Activated T-cell treated with anti-CD3 and anti-CD28 coated beads for 48 hours (primary cell): ENCODE results near the gene ABHD2.

ENCODE experiments used
- DNase-seq: peaks from one replicate; pipeline ENCODE4 v3.0.0-alpha.2; 2020; ENCODE audit warnings: low read depth

Gene ABHD2

GRCh38 chr15:89195836-89196235 lies 107.6 kb downstream of the ABHD2 start:
- no peak for DNase-seq

- no peak for DNase-seq
Observed at GRCh38 chr15:89196241-89196640, 108.0 kb downstream of the ABHD2 start.

GRCh38 chr15:89196994-89197393 lies 108.7 kb downstream of the ABHD2 start:
- DNase-seq, result peak; percentile 63

GRCh38 chr15:89197503-89197971 lies 109.3 kb downstream of the ABHD2 start:
- DNase-seq, result peak; percentile 26

GRCh38 chr15:89198196-89198595 lies 109.9 kb downstream of the ABHD2 start:
- DNase-seq, result no peak

- DNase-seq, result no peak
Observed at GRCh38 chr15:89198934-89199333, 110.7 kb downstream of the ABHD2 start.

- no peak for DNase-seq
Observed at GRCh38 chr15:89199746-89200145, 111.5 kb downstream of the ABHD2 start.

- no peak for DNase-seq
Observed at GRCh38 chr15:89200182-89200581, 111.9 kb downstream of the ABHD2 start.

- DNase-seq, result no peak
Observed at GRCh38 chr15:89201465-89202005, 113.3 kb downstream of the ABHD2 start.

- no peak for DNase-seq
Observed at GRCh38 chr15:89203705-89204273, 115.5 kb downstream of the ABHD2 start.

GRCh38 chr15:89205991-89206585 lies 117.8 kb downstream of the ABHD2 start:
- no peak for DNase-seq

GRCh38 chr15:89206908-89207331 lies 118.7 kb downstream of the ABHD2 start:
- peak; percentile 72 for DNase-seq

GRCh38 chr15:89208256-89208655 lies 120.0 kb downstream of the ABHD2 start:
- no peak for DNase-seq

GRCh38 chr15:89209057-89209456 lies 120.8 kb downstream of the ABHD2 start:
- no peak for DNase-seq

GRCh38 chr15:89211678-89212170 lies 123.5 kb downstream of the ABHD2 start:
- DNase-seq, result no peak

GRCh38 chr15:89215627-89216026 lies 127.4 kb downstream of the ABHD2 start:
- DNase-seq, result no peak

- no peak for DNase-seq
Observed at GRCh38 chr15:89217031-89217430, 128.8 kb downstream of the ABHD2 start.

GRCh38 chr15:89217686-89218376 lies 129.6 kb downstream of the ABHD2 start:
- DNase-seq, result no peak

- DNase-seq, result no peak
Observed at GRCh38 chr15:89218531-89218930, 130.3 kb downstream of the ABHD2 start.

GRCh38 chr15:89221543-89221942 lies 133.3 kb downstream of the ABHD2 start, which contains the start of gene RLBP1:
RLBP1 (minus strand) TSS chr15:89221579; CDS start chr15:89218975, 2,604 bp downstream.
- no peak for DNase-seq

- no peak for DNase-seq
Observed at GRCh38 chr15:89225588-89225987, 137.3 kb downstream of the ABHD2 start.

- DNase-seq, result no peak
Observed at GRCh38 chr15:89226359-89227221, 138.3 kb downstream of the ABHD2 start.
